HFF-Myc (cell line): ENCODE results near the gene NIPAL4.

ENCODE experiments used
- DNase-seq: peaks from one replicate; pipeline ENCODE4 v3.0.0-alpha.2; 2011; ENCODE audit warnings: low read depth; ENCODE audit errors: extremely low read depth
- H3K4me3 ChIP-seq: replicated peaks from 2 replicates; pipeline ENCODE4 v1.5.1; 2011; ENCODE audit warnings: low read depth, mild to moderate bottlenecking, control low read depth, low read length
- TF ChIP-seq, protein P1 (sequence below): IDR thresholded peaks from 2 replicates; pipeline ENCODE4 v1.5.1; 2012; ENCODE audit warnings: mild to moderate bottlenecking, low read depth, low read length, control low read depth; ENCODE audit errors: missing control alignments

The NIPAL4 gene

GRCh38 chr5:157451806-157452205, 8.2 kb upstream of the NIPAL4 start:
- TF ChIP-seq, protein P1, sequence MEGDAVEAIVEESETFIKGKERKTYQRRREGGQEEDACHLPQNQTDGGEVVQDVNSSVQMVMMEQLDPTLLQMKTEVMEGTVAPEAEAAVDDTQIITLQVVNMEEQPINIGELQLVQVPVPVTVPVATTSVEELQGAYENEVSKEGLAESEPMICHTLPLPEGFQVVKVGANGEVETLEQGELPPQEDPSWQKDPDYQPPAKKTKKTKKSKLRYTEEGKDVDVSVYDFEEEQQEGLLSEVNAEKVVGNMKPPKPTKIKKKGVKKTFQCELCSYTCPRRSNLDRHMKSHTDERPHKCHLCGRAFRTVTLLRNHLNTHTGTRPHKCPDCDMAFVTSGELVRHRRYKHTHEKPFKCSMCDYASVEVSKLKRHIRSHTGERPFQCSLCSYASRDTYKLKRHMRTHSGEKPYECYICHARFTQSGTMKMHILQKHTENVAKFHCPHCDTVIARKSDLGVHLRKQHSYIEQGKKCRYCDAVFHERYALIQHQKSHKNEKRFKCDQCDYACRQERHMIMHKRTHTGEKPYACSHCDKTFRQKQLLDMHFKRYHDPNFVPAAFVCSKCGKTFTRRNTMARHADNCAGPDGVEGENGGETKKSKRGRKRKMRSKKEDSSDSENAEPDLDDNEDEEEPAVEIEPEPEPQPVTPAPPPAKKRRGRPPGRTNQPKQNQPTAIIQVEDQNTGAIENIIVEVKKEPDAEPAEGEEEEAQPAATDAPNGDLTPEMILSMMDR: no peak
- no peak for DNase-seq
- no peak overlapping the region for H3K4me3 ChIP-seq

DNA sequence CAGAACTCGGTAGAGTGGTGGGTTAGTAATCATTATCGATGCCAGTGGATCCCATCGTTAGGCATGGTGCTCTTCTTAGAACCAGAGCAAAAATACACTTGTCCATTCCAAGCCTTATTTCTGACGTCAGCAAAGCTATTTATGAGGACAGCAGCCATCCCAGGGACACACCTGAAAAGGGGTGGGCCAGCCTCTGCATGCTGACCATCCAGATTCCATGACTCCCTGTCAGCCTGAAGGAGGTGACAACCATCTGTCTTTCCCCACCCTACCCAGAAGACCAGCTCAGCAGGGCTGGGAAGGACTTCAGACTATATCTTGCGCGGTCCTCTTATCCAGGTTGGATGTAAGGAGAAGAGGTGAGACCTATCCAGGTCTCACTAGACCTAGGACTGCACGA, 5.7 kb upstream of the NIPAL4 start:
- H3K4me3 ChIP-seq: no peak overlapping the region
- TF ChIP-seq, protein P1: no peak
- no peak for DNase-seq

DNA sequence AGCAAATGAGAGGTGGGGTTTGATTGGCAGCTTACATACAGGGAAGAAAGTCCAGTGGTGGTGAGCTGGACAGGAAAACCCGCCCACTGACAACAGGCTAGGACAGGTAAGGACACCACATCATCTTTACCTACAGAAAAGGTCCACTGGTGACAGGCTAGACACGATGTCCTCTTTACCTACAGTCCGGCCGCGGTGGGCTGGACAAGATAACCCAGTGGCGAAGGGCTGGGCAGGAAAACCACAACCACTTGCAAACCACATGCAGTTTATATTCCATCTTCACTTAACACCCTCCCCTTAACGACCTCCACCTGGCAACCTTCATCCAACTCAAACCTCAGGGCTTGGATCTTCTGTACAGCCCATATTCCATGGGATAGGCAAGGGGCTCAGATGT, 5.0 kb upstream of the NIPAL4 start:
- no peak overlapping the region for H3K4me3 ChIP-seq
- TF ChIP-seq, protein P1: no peak
- DNase-seq: no peak

- H3K4me3 ChIP-seq: no peak overlapping the region
- DNase-seq: no peak
- TF ChIP-seq, protein P1: no peak
These were observed 3.7 kb upstream of the NIPAL4 start for GRCh38 chr5:157456301-157456700.

- TF ChIP-seq, protein P1: no peak
- no peak overlapping the region for H3K4me3 ChIP-seq
- no peak for DNase-seq
These were observed 2.6 kb upstream of the NIPAL4 start for GRCh38 chr5:157457391-157457790.

GRCh38 chr5:157458835-157459234, 1.2 kb upstream of the NIPAL4 start:
- TF ChIP-seq, protein P1: no peak
- no peak overlapping the region for H3K4me3 ChIP-seq
- no peak for DNase-seq
